NCI-H446 (cell line): ENCODE results near the gene NBDY.
A peak's percentile ranks its signal among the peaks of the same experiment; 100 is the strongest.
"Not testable (repeated sequence)": the region's sequence is repeated elsewhere in the genome, so short reads cannot be mapped to it uniquely, and the experiment has no call there.

Experiments
- DNase-seq, 2 experiments: peaks; one replicate each; lab custom pipeline; 2025; lab: John Stamatoyannopoulos, UW

The NBDY gene

DNA sequence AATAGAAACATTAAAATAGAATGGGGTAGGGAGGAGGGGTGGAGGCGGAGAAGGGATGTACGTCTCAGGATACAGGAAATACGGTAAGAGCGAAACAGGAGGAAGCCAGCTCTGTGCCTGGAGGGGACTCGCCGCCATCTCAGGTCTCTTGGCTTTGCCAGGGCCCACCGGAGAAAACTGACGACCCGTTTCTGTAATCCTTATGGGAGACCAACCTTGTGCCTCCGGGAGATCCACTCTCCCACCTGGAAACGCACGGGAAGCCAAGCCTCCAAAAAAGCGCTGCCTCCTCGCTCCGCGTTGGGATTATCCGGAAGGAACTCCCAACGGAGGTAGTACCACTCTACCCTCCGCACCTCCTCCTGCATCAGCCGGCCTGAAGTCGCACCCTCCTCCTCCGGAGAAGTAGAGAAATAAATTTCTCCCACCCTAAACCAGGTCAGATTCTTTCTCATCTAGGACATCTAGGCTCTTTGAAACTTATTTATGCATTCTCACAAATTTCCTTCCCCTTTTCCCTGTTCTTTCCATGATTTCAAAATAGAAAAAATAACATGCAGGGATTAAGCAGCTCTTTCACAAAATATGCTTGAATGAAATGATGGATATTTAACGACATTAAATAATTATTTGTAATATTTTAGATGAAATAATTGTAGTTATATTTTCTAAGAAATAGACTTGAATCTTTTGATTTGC lies at the start of gene NBDY:
NBDY (plus strand) TSS at position 92 of the 699 bp plus-strand sequence; CDS start at position 203, 111 bp downstream.
- peak in 1 of 2 experiments; percentile 45 for DNase-seq

DNA sequence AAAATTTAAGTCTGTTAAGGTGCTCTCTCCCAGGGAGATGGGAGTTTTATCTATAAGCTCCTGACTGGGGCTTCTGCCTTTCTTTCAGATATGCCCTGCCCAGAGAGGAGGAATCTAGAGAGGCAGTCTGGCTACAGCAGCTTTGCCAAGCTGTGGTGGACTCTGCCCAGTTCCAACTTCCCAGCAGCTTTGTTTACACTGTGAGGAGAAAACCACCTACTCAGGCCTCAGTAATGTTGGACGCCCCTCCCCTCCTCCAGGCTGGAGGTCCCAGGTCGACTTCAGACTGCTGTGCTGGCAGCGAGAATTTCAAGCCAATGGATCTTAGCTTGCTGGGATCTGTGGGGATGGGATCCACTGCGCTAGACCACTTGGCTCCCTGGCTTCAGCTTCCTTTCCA lies 24.5 kb upstream of the NBDY start:
- not testable (repeated sequence) for DNase-seq

GRCh38 chrX:56726605-56727004 lies 2.4 kb upstream of the NBDY start:
- DNase-seq = peak in 1 of 2 experiments; percentile 52

DNA sequence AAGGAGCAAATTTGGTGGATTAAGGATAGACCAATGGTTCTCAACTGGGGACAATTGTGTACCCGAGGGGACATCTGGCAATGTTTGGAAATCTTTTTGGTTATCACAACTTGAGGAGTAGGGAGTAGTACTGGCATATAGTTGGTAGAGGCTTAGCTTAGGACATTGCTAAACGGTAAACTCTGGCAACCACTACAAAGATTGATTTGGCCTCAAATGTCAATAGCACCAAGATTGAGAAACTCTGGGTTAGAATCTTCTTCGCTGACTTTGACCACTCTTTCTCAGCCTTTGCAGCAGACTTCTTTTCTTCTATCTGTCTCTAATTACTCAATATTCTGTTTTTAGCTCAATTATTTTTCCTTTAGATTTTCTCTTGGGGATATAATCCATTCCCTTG lies 1.5 kb upstream of the NBDY start:
- no peak for DNase-seq

DNA sequence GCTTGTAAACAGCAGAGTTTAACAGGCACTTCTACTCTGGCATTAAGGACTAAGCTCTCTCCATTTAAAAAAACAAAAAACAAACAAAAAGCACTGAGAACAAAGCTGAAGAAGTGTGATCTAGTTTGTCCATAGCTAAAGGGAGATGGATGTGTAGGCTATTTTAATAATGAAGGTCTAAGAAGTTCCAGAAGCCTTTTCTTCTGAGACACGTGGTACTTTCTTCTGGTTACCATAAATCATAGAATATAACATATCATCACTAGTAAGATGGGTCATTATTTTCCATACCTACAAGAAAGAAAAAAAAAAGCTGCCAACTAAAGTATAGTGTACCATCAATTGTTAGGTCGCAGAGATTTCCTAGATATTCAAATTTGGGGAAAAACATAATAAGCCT lies 722 bp upstream of the NBDY start:
- DNase-seq = peak in 1 of 2 experiments; percentile 2

DNA sequence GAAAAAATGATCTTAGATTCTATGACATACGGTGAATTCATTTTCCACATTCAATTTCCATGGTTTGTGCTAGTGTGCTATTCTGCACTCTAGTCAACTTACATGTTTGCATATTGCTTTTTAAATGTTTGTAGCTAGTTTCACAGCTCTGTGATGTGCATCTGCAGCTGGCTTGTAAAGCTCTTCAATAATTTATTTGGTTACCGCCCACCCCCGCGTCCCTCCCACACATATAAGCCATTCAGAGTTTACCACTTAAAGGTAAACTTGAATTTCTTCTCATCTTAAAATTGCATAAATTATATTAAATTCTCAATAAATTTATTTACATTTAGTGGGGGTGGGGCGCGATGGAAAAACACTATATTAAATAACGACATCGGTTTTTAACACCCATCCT lies 291 bp upstream of the NBDY start:
- peak in 1 of 2 experiments; percentile 34 for DNase-seq

DNA sequence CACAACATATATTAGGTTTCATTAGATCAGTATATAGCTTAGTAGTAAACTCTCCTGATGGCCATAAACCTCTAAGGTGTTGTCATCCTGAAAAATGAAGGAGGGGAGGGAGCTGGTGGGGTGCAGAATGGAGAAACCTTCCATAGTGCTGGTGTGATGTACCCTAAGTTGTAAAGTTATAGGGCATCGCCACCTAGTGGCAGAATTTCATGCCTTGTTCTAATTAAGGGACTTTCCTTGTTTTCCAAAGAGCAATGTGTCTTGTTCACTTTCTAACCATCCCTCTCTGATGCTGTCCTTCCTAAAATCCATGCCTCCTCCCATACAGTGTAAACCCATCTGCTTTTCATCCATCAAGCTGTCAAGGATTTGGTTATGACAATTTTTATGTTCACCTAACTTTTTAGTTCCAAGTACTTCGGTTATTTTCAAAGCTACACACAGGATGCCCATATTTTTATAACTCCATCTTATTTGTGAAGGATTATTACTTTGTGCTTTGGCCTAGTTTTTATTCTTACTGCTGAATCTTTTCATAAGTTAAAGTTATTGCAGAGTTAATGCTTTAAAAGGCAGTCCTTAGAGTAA lies 4.5 kb downstream of the NBDY start:
- peak in 1 of 2 experiments; percentile 59 for DNase-seq

DNA sequence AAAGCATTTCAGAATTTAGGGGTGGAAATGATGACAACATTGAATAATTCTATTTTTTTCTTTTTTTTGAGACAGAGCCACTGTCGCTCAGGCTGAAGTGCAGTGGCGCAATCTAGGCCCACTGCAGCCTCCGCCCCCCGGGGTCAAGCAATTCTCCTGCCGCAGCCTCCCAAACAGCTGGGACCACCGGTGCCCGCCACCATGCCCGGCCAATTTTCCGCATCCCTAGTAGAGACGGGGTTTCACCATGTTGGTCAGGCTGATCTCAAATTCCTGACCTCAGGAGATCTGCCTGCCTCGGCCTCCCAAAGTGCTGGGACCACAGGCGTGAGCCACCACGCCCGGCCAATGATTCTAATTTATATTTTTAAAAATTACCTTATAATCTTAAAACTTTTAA lies 7.2 kb downstream of the NBDY start:
- DNase-seq = no peak

GRCh38 chrX:56738670-56739069 lies 9.6 kb downstream of the NBDY start:
- no peak for DNase-seq

DNA sequence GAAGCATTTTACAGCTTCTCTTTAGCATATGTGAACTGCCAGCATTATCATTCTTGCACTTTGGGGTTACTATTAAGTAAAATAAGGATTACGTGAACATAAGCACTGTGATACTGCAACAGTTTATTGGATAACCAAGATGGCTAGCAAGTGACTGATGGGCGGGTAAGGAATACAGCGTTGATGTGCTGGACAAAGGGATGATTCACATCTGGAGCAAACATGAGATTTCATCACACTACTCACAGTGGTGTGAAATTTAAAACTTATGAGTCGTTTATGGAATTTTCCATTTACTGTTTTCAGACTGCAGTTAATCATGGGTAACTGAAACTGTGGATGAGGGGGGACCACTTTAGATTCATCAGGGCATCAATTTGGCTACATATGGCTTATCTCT lies 16.0 kb downstream of the NBDY start:
- no peak for DNase-seq

DNA sequence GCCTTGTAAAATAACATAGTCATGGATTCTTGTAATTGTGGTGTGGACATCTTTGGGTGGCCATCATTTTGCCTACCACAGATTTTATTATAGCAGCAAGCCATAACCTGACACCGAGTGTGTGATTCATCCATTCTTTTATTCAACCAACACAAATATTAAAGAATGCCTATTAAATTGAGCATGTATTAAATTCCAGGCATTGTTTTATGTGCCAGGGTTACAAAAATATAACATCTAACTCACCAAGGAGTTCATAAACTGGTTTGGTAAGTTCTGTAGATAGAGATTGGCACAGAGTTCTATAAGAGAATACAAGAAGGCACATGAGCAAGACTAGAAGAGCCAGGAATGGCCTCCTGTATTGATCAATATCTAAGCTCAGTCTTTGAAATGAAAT lies 18.0 kb downstream of the NBDY start:
- no peak for DNase-seq

DNA sequence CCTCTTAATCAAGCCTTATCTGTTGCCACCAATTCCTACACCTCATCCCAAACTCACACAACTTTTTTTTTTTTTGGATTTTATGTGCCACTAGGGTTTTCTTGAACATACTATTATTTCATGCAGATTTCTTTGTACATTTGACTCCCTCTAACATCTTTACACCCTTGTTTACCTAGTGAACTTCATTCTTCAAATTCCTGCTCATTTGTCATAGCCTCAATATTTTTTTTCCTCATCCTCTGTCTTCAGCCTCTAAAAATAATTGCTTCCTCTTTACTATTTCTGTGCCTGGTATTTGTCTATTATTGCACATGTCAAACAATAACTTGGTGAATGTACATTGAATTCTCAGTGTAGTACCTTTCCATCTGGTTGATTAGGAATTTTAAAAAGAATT lies 22.0 kb downstream of the NBDY start:
- no peak for DNase-seq

- no peak for DNase-seq
Observed at GRCh38 chrX:56757327-56757726, 28.3 kb downstream of the NBDY start.

DNA sequence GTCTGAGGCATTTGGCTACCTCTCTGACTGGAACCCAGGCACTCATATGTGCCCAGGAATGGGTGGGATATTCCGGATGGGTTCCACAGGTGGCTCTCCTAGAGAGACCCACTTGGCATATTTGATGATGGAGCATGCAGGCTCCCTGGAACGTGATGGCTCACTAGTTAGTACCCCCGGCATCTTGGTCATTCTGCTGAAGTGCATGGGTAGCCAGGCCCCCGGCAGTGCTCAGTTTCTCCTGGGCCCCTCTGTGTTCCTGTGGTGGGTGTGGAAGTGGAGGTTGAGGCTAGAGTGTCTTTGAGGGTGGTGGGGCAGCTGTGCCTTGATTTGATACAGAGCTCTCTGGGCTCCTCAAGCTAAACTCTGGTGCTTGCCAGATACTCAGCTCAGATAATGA lies 29.4 kb downstream of the NBDY start:
- DNase-seq = no peak

- DNase-seq = no peak
Observed at GRCh38 chrX:56759736-56760409, 30.8 kb downstream of the NBDY start.

DNA sequence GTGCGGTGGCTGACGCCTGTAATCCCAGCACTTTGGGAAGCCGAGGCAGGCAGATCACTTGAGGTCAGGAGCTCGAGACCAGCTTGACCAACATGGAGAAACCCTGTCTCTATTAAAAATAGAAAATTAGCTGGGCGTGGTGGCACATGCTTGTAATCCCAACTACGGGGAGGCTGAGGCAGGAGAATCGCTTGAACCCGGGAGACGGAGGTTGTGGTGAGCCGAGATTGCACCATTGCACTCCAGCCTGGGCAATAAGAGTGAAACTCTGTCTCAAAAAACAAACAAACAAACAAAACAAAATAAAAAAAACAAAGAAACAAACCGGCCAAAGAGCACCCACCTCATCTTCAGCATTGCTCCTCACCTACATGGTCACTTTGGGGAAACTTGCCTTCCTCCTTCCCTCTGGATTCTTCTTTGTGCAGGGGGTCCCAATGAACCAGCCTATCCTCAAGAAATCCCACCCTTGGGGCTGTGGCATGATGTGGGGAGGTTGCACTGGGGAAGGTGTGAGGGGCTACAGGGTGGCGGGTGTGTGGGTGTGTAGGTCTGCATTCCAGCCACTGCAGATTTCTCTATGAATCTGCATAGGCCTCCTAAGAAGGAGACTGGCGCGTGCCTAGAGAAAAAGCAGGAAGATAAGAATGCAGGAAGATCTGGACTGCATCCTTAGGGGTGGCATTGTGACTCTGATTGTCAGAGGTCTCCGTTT lies 31.5 kb downstream of the NBDY start:
- not testable (repeated sequence) for DNase-seq

DNA sequence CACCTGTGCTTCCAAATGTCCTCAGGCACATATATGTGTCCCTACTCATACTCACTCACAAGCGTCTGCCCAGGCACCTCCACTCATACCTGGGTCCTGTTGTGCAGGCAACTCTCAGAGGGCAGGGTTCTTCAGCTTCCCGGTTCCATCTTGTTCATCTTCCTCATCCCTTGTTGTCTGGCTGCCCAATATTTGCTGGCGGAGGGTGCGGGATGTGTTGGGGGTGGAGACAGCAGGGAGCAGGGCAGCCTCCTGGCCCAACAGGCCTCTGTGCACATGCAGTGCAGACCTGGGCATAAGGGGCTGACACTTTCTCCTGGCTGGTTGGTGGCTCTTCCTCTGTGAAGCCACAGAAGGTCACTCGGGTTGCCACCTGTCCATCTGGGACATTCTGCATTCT lies 32.1 kb downstream of the NBDY start:
- no peak for DNase-seq

GRCh38 chrX:56762220-56762619 lies 33.2 kb downstream of the NBDY start:
- no peak for DNase-seq

- DNase-seq = no peak
Observed at GRCh38 chrX:56762707-56763555, 33.9 kb downstream of the NBDY start.

DNA sequence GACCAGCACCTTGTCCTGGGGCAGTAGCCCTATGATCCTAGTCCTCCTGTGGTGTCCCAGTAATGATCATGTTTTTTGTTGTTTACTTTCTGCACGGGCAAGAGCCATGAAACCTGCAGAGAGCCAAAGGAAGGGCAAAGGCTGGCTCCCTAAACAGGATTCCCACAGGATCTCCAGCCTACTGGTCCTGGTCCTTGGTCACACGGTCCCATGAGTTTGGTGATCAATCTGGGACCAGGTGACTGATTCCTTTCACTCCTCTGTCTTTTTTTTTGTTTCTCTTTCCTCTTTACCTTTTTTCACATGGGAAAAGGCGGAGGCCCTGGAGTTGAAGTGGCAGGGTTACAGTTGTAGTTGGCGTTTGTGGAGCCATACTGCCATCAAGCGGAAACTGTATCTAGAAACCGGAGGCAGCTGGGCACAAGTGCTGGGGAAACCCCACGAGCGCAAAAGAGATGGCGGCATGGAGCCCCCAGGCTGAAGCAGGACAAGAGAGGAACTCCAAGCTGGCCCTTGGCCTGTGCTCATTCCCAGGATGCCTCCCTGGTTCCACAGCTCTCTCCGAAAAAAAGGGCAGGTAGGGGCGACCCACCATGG lies 34.6 kb downstream of the NBDY start:
- no peak for DNase-seq
